NCI-H2227 treated with DMSO at 0.1 percent for 48 hours (cell line): ENCODE results near the gene MAP7D3.
"Not testable (repeated sequence)": the region's sequence is repeated elsewhere in the genome, so short reads cannot be mapped to it uniquely, and the experiment has no call there.

Experiments
- DNase-seq: peaks from one replicate; lab custom pipeline; 2025; lab: John Stamatoyannopoulos, UW

Gene MAP7D3

GRCh38 chrX:136250191-136251040, 784 bp downstream of the MAP7D3 start:
- DNase-seq = no peak

GRCh38 chrX:136246201-136246600, 5.0 kb downstream of the MAP7D3 start:
- DNase-seq = no peak

- DNase-seq = not testable (repeated sequence)
These were observed 13.4 kb downstream of the MAP7D3 start for GRCh38 chrX:136237849-136238248.

GRCh38 chrX:136237074-136237473, 14.1 kb downstream of the MAP7D3 start:
- no peak for DNase-seq

GRCh38 chrX:136228839-136229207, 22.4 kb downstream of the MAP7D3 start:
- DNase-seq = no peak

- DNase-seq = no peak
These were observed 23.0 kb downstream of the MAP7D3 start for GRCh38 chrX:136227948-136228838.

- DNase-seq = no peak
These were observed 24.1 kb downstream of the MAP7D3 start for GRCh38 chrX:136227074-136227473.

GRCh38 chrX:136221851-136222513, 29.2 kb downstream of the MAP7D3 start:
- DNase-seq = no peak

- DNase-seq = no peak
These were observed 30.2 kb downstream of the MAP7D3 start for GRCh38 chrX:136220951-136221350.

GRCh38 chrX:136220540-136220939, 30.7 kb downstream of the MAP7D3 start:
- no peak for DNase-seq

GRCh38 chrX:136219893-136220292, 31.3 kb downstream of the MAP7D3 start:
- DNase-seq = no peak

GRCh38 chrX:136215559-136215958, 35.6 kb downstream of the MAP7D3 start:
- DNase-seq = no peak

GRCh38 chrX:136214551-136214950, 36.6 kb downstream of the MAP7D3 start:
- DNase-seq = no peak

- no peak for DNase-seq
These were observed 38.6 kb downstream of the MAP7D3 start for GRCh38 chrX:136212557-136213111.

GRCh38 chrX:136211766-136212556, 39.2 kb downstream of the MAP7D3 start:
- DNase-seq = no peak

- DNase-seq = no peak
These were observed 40.4 kb downstream of the MAP7D3 start for GRCh38 chrX:136210806-136211205.

- no peak for DNase-seq
These were observed 41.0 kb downstream of the MAP7D3 start for GRCh38 chrX:136210243-136210642.

- no peak for DNase-seq
These were observed 41.4 kb downstream of the MAP7D3 start for GRCh38 chrX:136209751-136210150.

- no peak for DNase-seq
These were observed 42.0 kb downstream of the MAP7D3 start for GRCh38 chrX:136209016-136209738.

- no peak for DNase-seq
These were observed 43.7 kb downstream of the MAP7D3 start for GRCh38 chrX:136207546-136207945.

GRCh38 chrX:136206916-136207315, 44.3 kb downstream of the MAP7D3 start:
- DNase-seq = no peak
